Activated T-cell treated with anti-CD3 and anti-CD28 coated beads for 4 hours (primary cell): ENCODE measurements around the gene KXD1.

Experiments
- DNase-seq: peaks from one replicate; pipeline ENCODE4 v3.0.0-alpha.2; 2020

KXD1 gene

GRCh38 chr19:18603958-18604819, 46.5 kb downstream of the KXD1 start:
- no peak for DNase-seq

- no peak for DNase-seq
Observed at GRCh38 chr19:18604820-18605159, 47.1 kb downstream of the KXD1 start.

- no peak for DNase-seq
Observed at GRCh38 chr19:18605196-18605545, 47.5 kb downstream of the KXD1 start.

- no peak for DNase-seq
Observed at GRCh38 chr19:18605546-18606280, 48.0 kb downstream of the KXD1 start.

- no peak for DNase-seq
Observed at GRCh38 chr19:18606281-18607225, 48.9 kb downstream of the KXD1 start, which contains the start of gene CRLF1. Gene CRLF1, minus strand, starts transcription at chr19:18606799. Its CDS starts 143 bp downstream, at chr19:18606656.

GRCh38 chr19:18607226-18608101, 49.8 kb downstream of the KXD1 start:
- DNase-seq, result peak; percentile 42

- no peak for DNase-seq
Observed at GRCh38 chr19:18608102-18608804, 50.6 kb downstream of the KXD1 start.

- DNase-seq, result no peak
Observed at GRCh38 chr19:18608805-18609716, 51.4 kb downstream of the KXD1 start.

- no peak for DNase-seq
Observed at GRCh38 chr19:18609717-18610051, 52.0 kb downstream of the KXD1 start.

GRCh38 chr19:18610245-18610555, 52.5 kb downstream of the KXD1 start:
- DNase-seq, result no peak

GRCh38 chr19:18610556-18611326, 53.1 kb downstream of the KXD1 start:
- DNase-seq, result no peak

GRCh38 chr19:18611327-18612050, 53.8 kb downstream of the KXD1 start:
- no peak for DNase-seq

- no peak for DNase-seq
Observed at GRCh38 chr19:18612051-18612771, 54.5 kb downstream of the KXD1 start.

GRCh38 chr19:18612772-18613588, 55.3 kb downstream of the KXD1 start, which contains the start of gene TMEM59L:
Gene TMEM59L, plus strand, starts transcription at chr19:18612870. Its CDS starts 89 bp downstream, at chr19:18612959.
- DNase-seq, result no peak

- DNase-seq, result no peak
Observed at GRCh38 chr19:18613589-18614234, 56.0 kb downstream of the KXD1 start.

- no peak for DNase-seq
Observed at GRCh38 chr19:18616023-18616422, 58.4 kb downstream of the KXD1 start.

GRCh38 chr19:18617562-18617961, 59.9 kb downstream of the KXD1 start:
- DNase-seq, result no peak
